HG03432 (cell line): ENCODE measurements around the gene IL1RL2.
A peak's percentile ranks its signal among the peaks of the same experiment; 100 is the strongest.

Source experiments
- ATAC-seq: cut with Tn5 transposase; IDR thresholded peaks from one replicate; pipeline ENCODE4 v1.9.1; 2021; ENCODE audit warnings: mild to moderate bottlenecking, moderate library complexity; ENCODE audit not compliant: unreplicated experiment

The IL1RL2 gene

GRCh38 chr2:102186791-102187495 lies at the start of gene IL1RL2:
TSS of gene IL1RL2 (plus strand) at chr2:102187023. CDS start at chr2:102187868, 845 bp downstream.
- ATAC-seq, result no peak

GRCh38 chr2:102137138-102137537 lies 49.7 kb upstream of the IL1RL2 start:
- ATAC-seq, result no peak

GRCh38 chr2:102138331-102138730 lies 48.5 kb upstream of the IL1RL2 start:
- no peak for ATAC-seq

GRCh38 chr2:102139851-102140250 lies 47.0 kb upstream of the IL1RL2 start:
- ATAC-seq, result no peak

- ATAC-seq, result no peak
Measured at GRCh38 chr2:102140377-102140776, 46.4 kb upstream of the IL1RL2 start.

GRCh38 chr2:102141011-102141943 lies 45.5 kb upstream of the IL1RL2 start:
- no peak for ATAC-seq

GRCh38 chr2:102141970-102142828 lies 44.6 kb upstream of the IL1RL2 start, which contains the start of gene IL1R1:
TSS of gene IL1R1 (plus strand) at chr2:102142746. CDS start at chr2:102157725, 14,979 bp downstream.
- ATAC-seq, result peak; percentile 59

GRCh38 chr2:102142829-102143449 lies 43.9 kb upstream of the IL1RL2 start:
- ATAC-seq, result no peak

- no peak for ATAC-seq
Measured at GRCh38 chr2:102143450-102143985, 43.3 kb upstream of the IL1RL2 start.

- ATAC-seq, result no peak
Measured at GRCh38 chr2:102144128-102144527, 42.7 kb upstream of the IL1RL2 start.

GRCh38 chr2:102145107-102145506 lies 41.7 kb upstream of the IL1RL2 start:
- no peak for ATAC-seq

- no peak for ATAC-seq
Measured at GRCh38 chr2:102145934-102146333, 40.9 kb upstream of the IL1RL2 start.

- ATAC-seq, result no peak
Measured at GRCh38 chr2:102147935-102148334, 38.9 kb upstream of the IL1RL2 start.

GRCh38 chr2:102149243-102149642 lies 37.6 kb upstream of the IL1RL2 start:
- no peak for ATAC-seq

GRCh38 chr2:102149644-102150455 lies 37.0 kb upstream of the IL1RL2 start:
- no peak for ATAC-seq

GRCh38 chr2:102154364-102154763 lies 32.5 kb upstream of the IL1RL2 start:
- no peak for ATAC-seq

GRCh38 chr2:102154946-102155702 lies 31.7 kb upstream of the IL1RL2 start:
- ATAC-seq, result no peak

GRCh38 chr2:102155703-102156515 lies 30.9 kb upstream of the IL1RL2 start:
- no peak for ATAC-seq
